Endothelial cell of umbilical vein (primary cell): ENCODE data around the gene DGUOK. TPM values are rescaled to one million over a fixed set of nuclear protein-coding genes. Genes with fewer than 3 reads are reported as not detected.

Experiments
- BruUV-seq: library from RNA; stranded (reverse); fragments of 400-500 nt; replicated peaks from 2 replicates; lab custom pipeline; 2021; lab: Mats Ljungman, UMichigan
- CTCF ChIA-PET: fragments of 300-600, 350-600 bp; sonication (Branson Sonifier 250); formaldehyde crosslinking; loops from one replicate; lab custom pipeline; 2021; ENCODE audit warnings: antibody characterized with exemption, inconsistent platforms; lab: Charles Lee
- POLR2A ChIA-PET: fragments of 300-600, 350-600 bp; sonication (Branson Sonifier 250); formaldehyde crosslinking; loops from one replicate; lab custom pipeline; 2021; ENCODE audit warnings: antibody characterized with exemption, inconsistent platforms; lab: Charles Lee
- DNase-seq: peaks from one replicate; pipeline ENCODE4 v3.0.0-alpha.2; 2011; ENCODE audit warnings: low read depth, low spot score
- FAIRE-seq: peaks from 2 replicates; lab custom pipeline; 2011; peaks lifted over from hg19 to GRCh38; lab: Jason Lieb, UNC
- H2AFZ ChIP-seq: 2 replicates; pipeline ENCODE4 v1.6.0; 2012; ENCODE audit warnings: low read depth, low read length, control low read depth, inconsistent platforms
- H3K27ac ChIP-seq: 2 replicates; pipeline ENCODE4 v1.5.1; 2011; ENCODE audit warnings: low read depth, mild to moderate bottlenecking, control low read depth, low read length, moderate library complexity; ENCODE audit not compliant: insufficient read depth
- H3K27me3 ChIP-seq, 2 experiments: 2 replicates each; pipeline versions ENCODE4 v1.6.0 to v1.6.1; 2011; ENCODE audit warnings: low read length in 2 of 2, mixed read lengths in 1 of 2; ENCODE audit not compliant: control insufficient read depth in 2 of 2, insufficient read depth in 2 of 2
- H3K36me3 ChIP-seq, 2 experiments: 2 replicates in 1 of 2; 3 replicates in 1 of 2; pipeline ENCODE4 v1.5.1; 2011; ENCODE audit warnings: low read length in 2 of 2, mild to moderate bottlenecking in 1 of 2, moderate library complexity in 1 of 2; ENCODE audit not compliant: control insufficient read depth in 2 of 2, insufficient read depth in 2 of 2; ENCODE audit errors: extremely low read depth in 1 of 2
- H3K4me1 ChIP-seq: 3 replicates; pipeline ENCODE4 v1.5.1; 2011; ENCODE audit warnings: mild to moderate bottlenecking, low read length; ENCODE audit not compliant: control insufficient read depth, insufficient read depth; ENCODE audit errors: extremely low read depth
- H3K4me2 ChIP-seq: 2 replicates; pipeline ENCODE4 v1.6.1; 2011; ENCODE audit warnings: low read length, control low read depth, mixed read lengths; ENCODE audit not compliant: insufficient read depth
- H3K4me3 ChIP-seq, 3 experiments: fragments of 200-600 bp in 1 of 3; sonication (generic), shearing (Covaris generic) in 1 of 3; replicated peaks in 1 of 3; 2 replicates each; pipeline ENCODE4 v1.5.1; 2011 to 2016; ENCODE audit warnings: control low read depth in 3 of 3, low read length in 3 of 3, mild to moderate bottlenecking in 2 of 3, inconsistent platforms in 1 of 3, low read depth in 1 of 3, moderate library complexity in 1 of 3; ENCODE audit not compliant: insufficient read depth in 1 of 3
- H3K79me2 ChIP-seq: 2 replicates; pipeline ENCODE4 v1.6.0; 2012; ENCODE audit warnings: low read length, inconsistent platforms; ENCODE audit not compliant: control insufficient read depth, insufficient read depth
- H3K9ac ChIP-seq: replicated peaks from 2 replicates; pipeline ENCODE3; 2011; ENCODE audit warnings: low read length, control low read depth; ENCODE audit not compliant: insufficient read depth; ENCODE audit errors: extremely low read depth
- H3K9me1 ChIP-seq: replicated peaks from 3 replicates; pipeline ENCODE4 v1.6.0; 2011; ENCODE audit warnings: mild to moderate bottlenecking, low read length; ENCODE audit not compliant: control insufficient read depth, insufficient read depth; ENCODE audit errors: extremely low read depth
- H3K9me3 ChIP-seq: replicated peaks from 2 replicates; pipeline ENCODE4 v1.5.1; 2012; ENCODE audit warnings: low read length, inconsistent platforms; ENCODE audit not compliant: control insufficient read depth, insufficient read depth
- H4K20me1 ChIP-seq: replicated peaks from 2 replicates; pipeline ENCODE3; 2011; ENCODE audit warnings: mild to moderate bottlenecking, low read length; ENCODE audit not compliant: control insufficient read depth, insufficient read depth; ENCODE audit errors: extremely low read depth
- EZH2 ChIP-seq: IDR thresholded peaks from 2 replicates; pipeline ENCODE4 v1.6.1; 2012; ENCODE audit warnings: borderline replicate concordance, low read depth, mild to moderate bottlenecking, moderate library complexity, low read length, inconsistent platforms; ENCODE audit not compliant: severe bottlenecking
- FOS ChIP-seq: IDR thresholded peaks from 2 replicates; pipeline ENCODE4 v1.6.1; 2011; ENCODE audit warnings: mild to moderate bottlenecking, low read length, moderate library complexity, borderline replicate concordance; ENCODE audit not compliant: insufficient read depth
- GATA2 ChIP-seq: IDR thresholded peaks from 2 replicates; pipeline ENCODE4 v1.7.0; 2011; ENCODE audit warnings: low read depth, mild to moderate bottlenecking, moderate library complexity, mixed read lengths, low read length; ENCODE audit not compliant: insufficient read length, insufficient read depth
- JUN ChIP-seq: IDR thresholded peaks from 2 replicates; pipeline ENCODE4 v1.6.1; 2011; ENCODE audit warnings: borderline replicate concordance, low read depth; ENCODE audit not compliant: insufficient read length, insufficient read depth
- MYC ChIP-seq: IDR thresholded peaks from one replicate; pipeline ENCODE4 v1.6.1; 2011; ENCODE audit warnings: mild to moderate bottlenecking, low read depth, low read length
- POLR2A ChIP-seq: IDR thresholded peaks from 2 replicates; pipeline ENCODE4 v1.6.1; 2012; ENCODE audit warnings: low read depth, mild to moderate bottlenecking, control low read depth, low read length
- POLR2AphosphoS5 ChIP-seq: IDR thresholded peaks from 2 replicates; pipeline ENCODE4 v1.6.1; 2012; ENCODE audit warnings: low read depth, mild to moderate bottlenecking, control low read depth, low read length, moderate library complexity; ENCODE audit not compliant: insufficient read depth
- dilution Hi-C: fragments of 300-500 bp; cut with MboI; formaldehyde crosslinking; loops from one replicate; pipeline ENCODE4 v1.15.0; 2019; ENCODE audit warnings: low sequenced_read_pairs; ENCODE audit not compliant: extremely low pct_ligation_motif_present
- intact Hi-C: fragments of 100-400 bp; cut with micrococcal nuclease; formaldehyde crosslinking; loops from one replicate; pipeline ENCODE4 v1.10.0; 2022
- polyA plus RNA-seq, 4 experiments: library from polyadenylated mRNA; depleted of rRNA in 3 of 4; stranded (reverse) in 3 of 4; unstranded in 1 of 4; fragments of >200 nt; gene quantifications; 2 replicates each; pipeline versions ENCODE4 v1.2.1 to v1.2.3, GENCODE V29; 2011 to 2012; ENCODE audit warnings: missing spikeins in 1 of 4
- total RNA-seq: library from RNA; stranded (reverse); gene quantifications from 2 replicates; pipeline ENCODE4 v1.2.3, GENCODE V29; 2021
- TF ChIP-seq, protein P1 (sequence below), 2 donors: IDR thresholded peaks; 1 replicate in 1 of 2; 2 replicates in 1 of 2; pipeline ENCODE4 v1.5.1; 2011; ENCODE audit warnings: low read length in 2 of 2, mild to moderate bottlenecking in 2 of 2, moderate library complexity in 2 of 2, control low read depth in 1 of 2, inconsistent platforms in 1 of 2, low read depth in 1 of 2; ENCODE audit not compliant: insufficient read depth in 1 of 2; ENCODE audit errors: extremely low read depth in 1 of 2
- TF ChIP-seq, protein P2 (sequence below): IDR thresholded peaks from 2 replicates; pipeline ENCODE4 v1.6.1; 2011; ENCODE audit not compliant: insufficient read depth, insufficient read length

Gene DGUOK
- total and polyA plus RNA-seq, 2 donors (not counting 3 experiments of a cell fraction or from before 2014, with no cell fraction given): 51.8 to 77.5 TPM

DNA sequence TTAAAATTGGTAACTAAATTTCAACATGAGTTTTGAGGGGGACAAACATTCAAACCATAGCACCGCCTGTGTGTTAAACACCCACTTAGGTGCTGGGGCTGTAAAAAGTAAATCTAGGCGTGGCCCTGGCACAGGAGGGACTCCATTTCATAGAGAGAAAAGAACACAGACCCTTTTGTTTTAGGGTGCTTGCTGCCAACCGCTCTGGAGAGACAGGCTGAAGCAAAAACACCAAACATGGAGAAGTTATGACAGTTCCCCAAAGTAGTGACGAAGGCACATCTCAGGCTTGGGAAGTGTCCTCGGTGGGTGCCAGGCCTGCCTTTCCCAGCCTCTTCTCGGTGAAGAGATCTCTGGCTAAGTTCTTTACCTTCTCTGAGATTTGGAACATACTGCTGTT lies 28.7 kb upstream of the DGUOK start:
- BruUV-seq: no TSS peak
- dilution Hi-C loops (no loop called here), intact Hi-C loops (no loop called here)
- no peaks in the 10 kb centered on the region for H3K36me3 ChIP-seq
- no peak overlapping the region for H3K27ac ChIP-seq
- peaks cover 11 to 13% of the 10 kb centered on the region in 2 experiments for H3K27me3 ChIP-seq
- no peak overlapping the region for H3K4me2 ChIP-seq
- TF ChIP-seq, protein P1, sequence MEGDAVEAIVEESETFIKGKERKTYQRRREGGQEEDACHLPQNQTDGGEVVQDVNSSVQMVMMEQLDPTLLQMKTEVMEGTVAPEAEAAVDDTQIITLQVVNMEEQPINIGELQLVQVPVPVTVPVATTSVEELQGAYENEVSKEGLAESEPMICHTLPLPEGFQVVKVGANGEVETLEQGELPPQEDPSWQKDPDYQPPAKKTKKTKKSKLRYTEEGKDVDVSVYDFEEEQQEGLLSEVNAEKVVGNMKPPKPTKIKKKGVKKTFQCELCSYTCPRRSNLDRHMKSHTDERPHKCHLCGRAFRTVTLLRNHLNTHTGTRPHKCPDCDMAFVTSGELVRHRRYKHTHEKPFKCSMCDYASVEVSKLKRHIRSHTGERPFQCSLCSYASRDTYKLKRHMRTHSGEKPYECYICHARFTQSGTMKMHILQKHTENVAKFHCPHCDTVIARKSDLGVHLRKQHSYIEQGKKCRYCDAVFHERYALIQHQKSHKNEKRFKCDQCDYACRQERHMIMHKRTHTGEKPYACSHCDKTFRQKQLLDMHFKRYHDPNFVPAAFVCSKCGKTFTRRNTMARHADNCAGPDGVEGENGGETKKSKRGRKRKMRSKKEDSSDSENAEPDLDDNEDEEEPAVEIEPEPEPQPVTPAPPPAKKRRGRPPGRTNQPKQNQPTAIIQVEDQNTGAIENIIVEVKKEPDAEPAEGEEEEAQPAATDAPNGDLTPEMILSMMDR (IDR thresholded peaks at IDR 0.05; ENCODE audit: extremely low read depth in 1 of 2, insufficient read depth in 1 of 2, low read depth in 1 of 2, low read length in 2 of 2): no peak
- TF ChIP-seq FOS: no peak
- TF ChIP-seq MYC: no peak
- no peak for TF ChIP-seq EZH2
- no peak for TF ChIP-seq GATA2
- TF ChIP-seq POLR2A: no peak
- TF ChIP-seq, protein P2, sequence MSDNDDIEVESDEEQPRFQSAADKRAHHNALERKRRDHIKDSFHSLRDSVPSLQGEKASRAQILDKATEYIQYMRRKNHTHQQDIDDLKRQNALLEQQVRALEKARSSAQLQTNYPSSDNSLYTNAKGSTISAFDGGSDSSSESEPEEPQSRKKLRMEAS: no peak
- no peak for TF ChIP-seq JUN
- TF ChIP-seq POLR2AphosphoS5: no peak
- no peaks in the 10 kb centered on the region for H3K9me3 ChIP-seq
- ChIA-PET CTCF (no interaction called here), POLR2A (no interaction called here)
- no peaks in the 10 kb centered on the region for H3K79me2 ChIP-seq
- FAIRE-seq (no peak), DNase-seq (no peak)
- no peak overlapping the region for H3K9ac ChIP-seq
- H4K20me1 ChIP-seq: no peaks in the 10 kb centered on the region
- H2AFZ ChIP-seq: no peak overlapping the region
- no peak overlapping the region for H3K4me3 ChIP-seq
- no peaks in the 10 kb centered on the region for H3K9me1 ChIP-seq
- no peaks in the 10 kb centered on the region for H3K4me1 ChIP-seq
